ENCODE measurements around the gene SIGLEC9.

DNA sequence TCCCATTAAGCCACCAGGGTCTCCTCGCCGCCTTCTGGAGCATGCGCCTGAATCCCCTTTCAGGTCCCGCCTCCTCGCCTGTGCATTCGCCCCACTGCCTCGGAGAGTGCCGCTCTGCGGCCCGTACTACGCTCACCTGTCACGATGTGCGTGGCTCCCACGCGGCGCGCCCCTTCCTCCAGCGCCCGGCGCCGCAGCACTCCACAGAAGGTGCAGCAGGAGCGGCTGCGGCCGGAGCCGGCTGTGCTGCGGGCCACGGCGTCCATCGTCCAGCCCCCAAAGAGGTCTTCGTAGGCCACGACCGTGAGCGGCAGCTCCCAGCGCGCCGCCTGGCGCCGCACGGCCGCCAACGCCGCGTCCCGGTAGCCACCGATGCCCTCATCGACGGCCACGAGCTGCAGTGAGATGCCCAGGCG lies 20.8 kb upstream of the SIGLEC9 start:
- TF ChIP-seq CTCF (IDR thresholded peaks at IDR 0.05; ENCODE audit: low read length), result no peak
- TF ChIP-seq EZH2 (optimal IDR thresholded peaks at IDR 0.05; ENCODE audit: low read depth, low read length), result no peak

Data from MM.1S (cell line).